HL-60/S4 treated with retinoic acid at 250 ng/mL for 4 days and 3 days (cell line): ENCODE data around the gene SERAC1.
"Not testable (repeated sequence)": the region's sequence is repeated elsewhere in the genome, so short reads cannot be mapped to it uniquely, and the experiment has no call there.

ENCODE experiments used
- in situ Hi-C: fragments of 300-500 bp; cut with MboI; formaldehyde crosslinking; loops from 2 replicates; pipeline ENCODE4 v1.7.0; 2022; ENCODE audit warnings: low sequenced_read_pairs

The SERAC1 gene

DNA sequence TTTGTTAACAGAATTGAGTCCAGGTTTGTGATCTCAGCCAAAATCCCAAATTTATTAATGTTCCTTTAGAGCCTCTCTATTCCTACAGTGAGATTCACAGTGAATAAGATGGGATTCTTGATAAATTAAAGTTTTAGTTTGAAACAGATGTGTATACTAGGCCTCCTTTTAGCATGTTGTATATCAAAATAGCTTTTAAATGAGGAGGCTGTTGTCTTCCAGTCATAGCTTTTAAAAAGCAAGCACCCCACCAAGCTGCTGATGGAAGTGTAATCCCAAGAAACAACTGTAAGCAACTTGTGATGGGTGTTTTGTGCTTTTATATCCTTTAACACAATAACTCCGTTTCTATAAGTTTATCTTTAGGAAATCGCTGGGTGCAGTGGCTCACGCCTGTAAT is 7.0 kb upstream of the SERAC1 start:
- in situ Hi-C loops, result no loop called here

GRCh38 chr6:158174514-158174913 is 6.5 kb upstream of the SERAC1 start:
- in situ Hi-C loops, result no loop called here

GRCh38 chr6:158174024-158174423 is 6.0 kb upstream of the SERAC1 start:
- in situ Hi-C loops, result no loop called here

DNA sequence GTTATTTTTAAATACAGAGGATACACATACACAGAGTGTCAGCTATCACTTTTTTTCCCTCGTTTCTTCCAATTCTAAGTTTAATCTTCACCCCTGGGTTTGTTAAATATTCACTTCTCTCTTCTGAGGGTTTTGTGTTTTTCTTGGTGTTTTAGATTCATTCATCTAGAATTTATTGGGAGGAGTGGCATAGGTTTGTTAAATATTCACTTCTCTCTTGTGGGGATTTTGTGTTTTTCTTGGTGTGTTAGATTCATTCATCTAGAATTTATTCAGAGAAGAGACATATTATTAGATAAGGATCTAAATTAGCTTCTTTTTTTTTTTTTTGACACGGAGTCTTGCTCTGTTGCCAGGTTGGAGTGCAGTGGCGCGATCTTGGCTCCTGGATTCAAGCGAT is 3.9 kb upstream of the SERAC1 start:
- in situ Hi-C loops, result no loop called here

GRCh38 chr6:158170656-158171081 is 2.6 kb upstream of the SERAC1 start:
- in situ Hi-C loops, result no loop called here

DNA sequence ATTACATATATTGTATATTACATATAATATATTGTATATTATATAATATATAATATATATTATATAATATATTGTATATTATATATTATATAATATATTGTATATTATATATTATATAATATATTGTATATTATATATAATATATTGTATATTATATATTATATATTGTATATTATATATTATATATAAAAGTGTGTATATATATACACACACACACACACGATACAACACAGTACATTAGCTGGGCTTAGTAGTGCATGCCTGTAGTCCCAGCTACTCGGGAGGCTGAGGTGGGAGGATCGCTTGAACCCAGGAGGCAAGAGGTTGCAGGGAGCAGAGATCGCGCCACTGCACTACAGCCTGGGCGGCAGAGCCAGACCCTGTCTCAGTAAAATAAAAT is 1.6 kb upstream of the SERAC1 start:
- in situ Hi-C loops, result not testable (repeated sequence)

DNA sequence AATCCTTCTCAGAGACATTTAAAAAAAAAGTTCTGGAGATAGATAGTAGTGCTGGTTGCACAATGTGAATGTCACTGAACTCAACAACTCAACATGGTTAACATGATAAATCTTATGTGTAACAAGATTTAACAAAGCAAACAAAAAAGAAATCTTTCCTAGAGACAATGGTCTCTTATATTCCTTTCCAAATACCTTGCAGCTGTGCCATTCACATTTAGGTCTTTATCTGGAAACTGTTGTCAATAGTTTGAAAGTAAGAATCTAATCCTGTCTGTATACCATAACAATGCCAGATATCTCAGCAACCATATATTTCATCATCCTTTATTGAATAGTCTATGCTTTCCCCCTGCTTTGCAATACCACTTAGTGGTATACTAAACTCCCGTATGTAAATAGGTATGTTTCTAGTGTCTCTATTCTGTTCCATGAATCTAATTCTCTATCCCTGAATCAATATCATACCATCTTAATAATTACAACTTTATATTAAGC is 2.1 kb downstream of the SERAC1 start:
- in situ Hi-C loops, result no loop called here

- in situ Hi-C loops, result no loop called here
Observed at GRCh38 chr6:158164579-158165170, 3.4 kb downstream of the SERAC1 start.

GRCh38 chr6:158161566-158162254 is 6.4 kb downstream of the SERAC1 start:
- in situ Hi-C loops, result no loop called here

DNA sequence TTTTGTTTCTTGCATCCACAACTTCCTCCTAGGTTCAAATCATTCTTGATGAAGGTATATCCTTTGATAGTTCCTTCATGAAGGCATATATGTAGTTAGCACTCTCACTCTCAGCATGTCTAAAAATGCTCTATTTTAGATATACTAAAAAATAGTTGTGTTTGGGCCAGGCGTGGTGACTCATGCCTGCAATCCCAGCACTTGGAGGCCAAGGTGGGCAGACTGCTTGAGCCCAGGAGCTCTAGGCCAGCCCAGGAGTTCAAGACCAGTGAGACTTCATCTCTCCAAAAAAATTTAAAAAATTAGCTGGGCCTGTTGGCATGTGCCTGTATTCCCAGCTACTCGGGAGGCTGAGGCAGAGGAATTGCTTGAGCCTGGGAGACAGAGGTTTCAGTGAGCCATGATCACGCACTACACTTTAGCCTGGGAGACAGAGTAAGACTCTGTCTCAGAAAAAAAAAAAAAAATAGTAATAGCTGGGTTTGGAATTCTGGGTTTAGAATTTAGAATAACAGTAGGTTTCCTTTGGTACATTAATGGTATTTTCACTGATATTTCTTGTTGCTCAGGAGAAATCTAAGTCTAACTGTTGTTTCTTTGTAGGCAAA is 7.0 kb downstream of the SERAC1 start:
- in situ Hi-C loops, result no loop called here

DNA sequence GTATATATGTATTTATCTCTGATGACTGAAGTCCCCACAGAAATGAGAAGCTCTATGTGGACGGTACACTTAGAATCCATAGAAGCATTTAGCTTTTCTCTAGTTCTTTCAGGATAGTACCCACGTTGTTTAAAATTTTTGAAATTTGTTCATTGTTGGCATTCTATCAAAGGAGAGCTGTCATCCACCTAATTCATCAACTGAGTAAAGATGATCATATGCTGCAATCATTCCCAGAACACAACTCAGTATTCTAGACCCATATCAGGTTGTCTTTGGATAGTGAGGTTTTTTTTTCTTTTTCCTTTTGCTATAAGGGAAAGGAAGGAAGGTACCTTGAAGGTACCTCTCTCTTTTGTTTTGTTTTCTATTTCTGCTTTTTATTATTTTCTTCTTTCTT is 9.3 kb downstream of the SERAC1 start:
- in situ Hi-C loops, result no loop called here

GRCh38 chr6:158158123-158158522 is 9.9 kb downstream of the SERAC1 start:
- in situ Hi-C loops, result no loop called here

GRCh38 chr6:158157064-158157764 is 10.8 kb downstream of the SERAC1 start:
- in situ Hi-C loops, result no loop called here

- in situ Hi-C loops, result no loop called here
Observed at GRCh38 chr6:158154816-158155215, 13.2 kb downstream of the SERAC1 start.

DNA sequence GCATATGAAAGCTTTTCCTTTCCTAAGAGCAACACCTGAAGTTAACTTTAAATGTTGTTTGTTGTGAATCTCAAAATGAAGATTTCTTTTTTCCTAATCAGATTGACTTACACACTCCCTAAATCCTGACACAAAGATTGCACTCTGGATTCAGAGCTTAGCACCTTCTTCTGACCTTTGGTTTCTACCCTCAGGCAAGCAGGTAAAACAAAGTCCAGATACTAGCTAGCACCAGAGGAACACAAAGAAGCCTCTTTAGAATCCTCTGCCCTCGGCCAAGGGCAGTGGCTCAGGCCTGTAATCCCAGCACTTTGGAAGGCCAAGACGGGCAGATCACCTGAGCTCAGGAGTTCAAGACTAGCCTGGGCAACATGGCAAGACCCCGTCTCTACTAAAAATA is 14.5 kb downstream of the SERAC1 start:
- in situ Hi-C loops, result no loop called here

GRCh38 chr6:158152659-158153058 is 15.4 kb downstream of the SERAC1 start:
- in situ Hi-C loops, result no loop called here

DNA sequence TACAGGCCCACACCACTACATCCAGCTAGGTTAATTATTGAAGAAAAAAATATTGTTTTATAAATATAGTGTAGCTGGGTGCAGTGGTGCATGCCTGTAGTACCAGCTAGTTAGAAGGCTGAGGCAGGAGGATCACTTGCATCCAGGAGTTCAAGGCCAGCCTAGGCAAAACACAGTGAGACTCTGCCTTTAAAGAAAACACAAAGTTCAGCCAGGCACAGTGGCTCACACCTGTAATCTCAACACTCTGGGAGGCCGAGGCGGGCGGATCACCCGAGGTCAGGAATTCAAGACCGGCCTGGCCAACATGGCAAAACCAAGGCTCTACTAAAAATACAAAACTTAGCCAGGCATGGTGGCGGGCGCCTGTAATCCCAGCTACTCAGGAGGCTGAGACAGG is 16.0 kb downstream of the SERAC1 start:
- in situ Hi-C loops, result not testable (repeated sequence)

- in situ Hi-C loops, result no loop called here
Observed at GRCh38 chr6:158150701-158151100, 17.4 kb downstream of the SERAC1 start.

GRCh38 chr6:158149641-158150040 is 18.4 kb downstream of the SERAC1 start:
- in situ Hi-C loops, result no loop called here

DNA sequence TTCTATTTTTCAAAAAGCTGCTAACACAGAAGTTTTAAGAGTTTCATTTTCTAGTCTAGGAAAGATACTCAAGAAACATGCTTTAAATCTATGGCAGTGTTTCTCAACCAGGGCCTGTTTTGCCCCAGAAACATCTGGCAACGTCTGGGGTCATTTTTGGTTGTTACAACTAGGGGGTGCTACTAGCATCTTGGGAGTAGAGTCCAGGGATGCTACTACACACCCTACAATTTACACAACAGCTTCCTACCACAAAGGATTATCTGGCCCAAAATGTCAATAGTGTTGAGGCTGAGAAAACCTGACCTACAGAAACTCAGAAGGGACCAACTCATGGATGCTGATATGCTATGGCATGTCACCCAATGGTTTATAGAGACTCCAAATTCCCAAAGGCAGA is 24.4 kb downstream of the SERAC1 start:
- in situ Hi-C loops, result no loop called here

GRCh38 chr6:158142789-158143188 is 25.3 kb downstream of the SERAC1 start:
- in situ Hi-C loops, result no loop called here

GRCh38 chr6:158131926-158132325 is 36.1 kb downstream of the SERAC1 start:
- in situ Hi-C loops, result no loop called here
